GM23338 (cell line): Measurements from ENCODE around the gene EREG. TPM values are rescaled to one million over a fixed set of nuclear protein-coding genes. Genes with fewer than 3 reads are reported as not detected.

Experiments used
- ATAC-seq: fragments of 200-7000 bp; cut with Tn5 transposase; 3 replicates; pipeline ENCODE4 v1.9.1; 2020
- DNase-seq: peaks from one replicate; pipeline ENCODE4 v3.0.0-alpha.2; 2015; ENCODE audit warnings: low spot score
- H2AFZ ChIP-seq: fragments of 200-600 bp; sonication (generic); 2 replicates; pipeline ENCODE4 v1.8.0; 2016; ENCODE audit warnings: antibody characterized with exemption, mild to moderate bottlenecking, moderate library complexity
- H3F3A ChIP-seq: fragments of 200-600 bp; sonication (generic); replicated peaks from 2 replicates; pipeline ENCODE4 v1.8.0; 2017; ENCODE audit warnings: antibody characterized with exemption, mixed run types, low read depth
- H3K27ac ChIP-seq: fragments of 200-600 bp; sonication (generic); 2 replicates; pipeline ENCODE4 v1.6.1; 2016; ENCODE audit warnings: low read depth
- H3K27me3 ChIP-seq: fragments of 200-600 bp; sonication (generic); 2 replicates; pipeline ENCODE4 v1.8.0; 2016; ENCODE audit warnings: mild to moderate bottlenecking, mixed run types, moderate library complexity; ENCODE audit not compliant: insufficient read depth
- H3K36me3 ChIP-seq: fragments of 200-600 bp; sonication (generic); 2 replicates; pipeline ENCODE4 v1.8.0; 2016; ENCODE audit warnings: mild to moderate bottlenecking; ENCODE audit not compliant: insufficient read depth
- H3K4me1 ChIP-seq: fragments of 200-600 bp; sonication (generic); 2 replicates; pipeline ENCODE4 v1.8.0; 2016; ENCODE audit warnings: mild to moderate bottlenecking, moderate library complexity; ENCODE audit not compliant: insufficient read depth
- H3K4me2 ChIP-seq: fragments of 200-600 bp; sonication (generic); 2 replicates; pipeline ENCODE4 v1.7.1; 2017; ENCODE audit warnings: mixed run types
- H3K4me3 ChIP-seq: fragments of 200-600 bp; sonication (generic); 2 replicates; pipeline ENCODE4 v1.6.1; 2016; ENCODE audit warnings: mixed run types
- H3K79me2 ChIP-seq: fragments of 200-600 bp; sonication (generic); replicated peaks from 2 replicates; pipeline ENCODE4 v1.8.0; 2017; ENCODE audit warnings: mild to moderate bottlenecking; ENCODE audit not compliant: insufficient read depth
- H3K9me2 ChIP-seq: fragments of 200-600 bp; sonication (generic); 2 replicates; pipeline ENCODE4 v1.8.0; 2017; ENCODE audit not compliant: insufficient read depth
- H4K20me1 ChIP-seq: fragments of 200-600 bp; sonication (generic); replicated peaks from 2 replicates; pipeline ENCODE4 v1.8.0; 2017; ENCODE audit warnings: mild to moderate bottlenecking; ENCODE audit not compliant: insufficient read depth
- H3K27ac Mint-ChIP-seq: 2 replicates; pipeline ENCODE4 v1.8.0; 2020; ENCODE audit warnings: inconsistent platforms, mild to moderate bottlenecking, moderate library complexity, mixed read lengths
- H3K27me3 Mint-ChIP-seq: 3 replicates; pipeline ENCODE4 v1.8.0; 2022; ENCODE audit warnings: low read depth, mild to moderate bottlenecking, moderate library complexity, mixed read lengths, inconsistent platforms; ENCODE audit not compliant: insufficient read depth, poor library complexity
- H3K36me3 Mint-ChIP-seq: 3 replicates; pipeline ENCODE4 v1.8.0; 2021; ENCODE audit warnings: low read depth, mild to moderate bottlenecking, inconsistent platforms, moderate library complexity, mixed read lengths
- H3K4me1 Mint-ChIP-seq: 3 replicates; pipeline ENCODE4 v1.8.0; 2020; ENCODE audit warnings: mild to moderate bottlenecking, inconsistent platforms, mixed read lengths
- H3K4me3 Mint-ChIP-seq: 3 replicates; pipeline ENCODE4 v1.8.0; 2021; ENCODE audit warnings: moderate library complexity, mild to moderate bottlenecking, inconsistent platforms, mixed read lengths
- H3K9me3 Mint-ChIP-seq: 3 replicates; pipeline ENCODE4 v1.8.0; 2020; ENCODE audit warnings: moderate library complexity, mild to moderate bottlenecking, inconsistent platforms, mixed read lengths
- CREB1 ChIP-seq: fragments of 250-450 bp; sonication (Bioruptor Pico); IDR thresholded peaks from 2 replicates; pipeline ENCODE4 v1.5.0; 2020; ENCODE audit warnings: low read depth, mild to moderate bottlenecking, moderate library complexity
- EZH2 ChIP-seq: fragments of 200-600 bp; sonication (generic); IDR thresholded peaks from one replicate; pipeline ENCODE4 v1.8.0; 2017; ENCODE audit warnings: antibody characterized with exemption, mild to moderate bottlenecking, low read depth; ENCODE audit not compliant: unreplicated experiment
- EZH2phosphoT487 ChIP-seq: fragments of 200-600 bp; sonication (generic); IDR thresholded peaks from one replicate; pipeline ENCODE4 v1.8.1; 2018; ENCODE audit warnings: antibody characterized with exemption; ENCODE audit not compliant: unreplicated experiment
- JUNB ChIP-seq: IDR thresholded peaks from one replicate; pipeline ENCODE4 v1.6.1; 2016; ENCODE audit warnings: antibody characterized with exemption; ENCODE audit not compliant: unreplicated experiment
- NANOG ChIP-seq: IDR thresholded peaks from 2 replicates; pipeline ENCODE4 v1.6.1; 2016; ENCODE audit warnings: antibody characterized with exemption, borderline replicate concordance
- POLR2AphosphoS5 ChIP-seq: IDR thresholded peaks from 2 replicates; pipeline ENCODE4 v1.6.1; 2016; ENCODE audit warnings: antibody characterized with exemption, low read depth
- STAT1 ChIP-seq: IDR thresholded peaks from one replicate; pipeline ENCODE4 v1.6.1; 2016; ENCODE audit warnings: antibody characterized with exemption; ENCODE audit not compliant: unreplicated experiment
- ZNF114 ChIP-seq: fragments of 250-450 bp; sonication (Bioruptor Pico); IDR thresholded peaks from 2 replicates; pipeline ENCODE4 v1.5.0; 2020; ENCODE audit warnings: mild to moderate bottlenecking, moderate library complexity
- ZNF331 ChIP-seq: fragments of 250-450 bp; sonication (Bioruptor Pico); IDR thresholded peaks from 2 replicates; pipeline ENCODE4 v1.5.0; 2020; ENCODE audit warnings: low read depth, mild to moderate bottlenecking, moderate library complexity
- polyA plus RNA-seq: library from polyadenylated mRNA; unstranded; fragments of >200 nt; fragmentation: Nextera tagmentation; extraction: Ambion mirVana; gene quantifications from 2 replicates; pipeline ENCODE4 v1.2.1, GENCODE V29; 2016
- total RNA-seq: library from RNA; depleted of rRNA; stranded (reverse); fragments of >200 nt; shearing (Covaris generic); gene quantifications from 2 replicates; pipeline ENCODE4 v1.2.3, GENCODE V29; 2014
- TF ChIP-seq, protein P1 (sequence below): IDR thresholded peaks from 2 replicates; pipeline ENCODE4 v1.6.1; 2016; ENCODE audit warnings: antibody characterized with exemption
- TF ChIP-seq, protein P2 (sequence below): IDR thresholded peaks from one replicate; pipeline ENCODE4 v1.6.1; 2018; ENCODE audit warnings: antibody characterized with exemption; ENCODE audit not compliant: unreplicated experiment
- TF ChIP-seq, protein P3 (sequence below), 2 experiments: fragments of 200-600 bp in 1 of 2; sonication (generic) in 1 of 2; conservative IDR thresholded peaks; 2 replicates each; pipeline versions ENCODE4 v1.5.1 to v1.6.1; 2016 to 2017; ENCODE audit warnings: antibody characterized with exemption in 2 of 2, low read depth in 2 of 2, mild to moderate bottlenecking in 2 of 2, moderate library complexity in 1 of 2
- TF ChIP-seq, protein P4 (sequence below): fragments of 250-450 bp; sonication (Bioruptor Pico); IDR thresholded peaks from 2 replicates; pipeline ENCODE4 v1.5.0; 2020; ENCODE audit warnings: mild to moderate bottlenecking, moderate library complexity

Gene EREG
- total and polyA plus RNA-seq, 2 experiments from 2014 or later = not detected

DNA sequence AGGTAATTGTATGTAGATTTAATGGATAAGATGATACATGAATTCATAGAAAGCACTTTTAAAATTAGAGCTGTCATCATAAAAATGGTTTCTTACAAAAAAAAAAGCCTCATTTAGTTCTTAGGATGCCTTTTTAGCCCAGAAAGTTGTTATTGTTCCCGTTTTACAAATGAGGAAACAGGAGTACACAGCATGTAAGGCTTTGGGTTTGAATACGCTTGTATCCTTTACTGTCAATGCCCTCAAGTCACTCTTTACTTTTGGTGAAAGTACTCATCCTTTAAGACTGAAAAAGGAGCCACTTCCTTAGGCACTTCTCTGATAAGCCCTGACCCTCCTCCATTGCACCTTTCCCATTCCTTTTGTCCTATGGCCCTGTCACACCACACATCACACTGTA, 4.9 kb downstream of the EREG start:
- H3K4me1 Mint-ChIP-seq = peaks cover 3% of the 10 kb centered on the region; the same call in 1 of the 3 replicates
- Histone ChIP-seq H3K4me1 (no peaks in the 10 kb centered on the region; the same call in 1 of the 2 replicates), H3K27me3 (peaks cover 16% of the 10 kb centered on the region), H2AFZ (no peak overlapping the region), H3K27ac (no peak overlapping the region), H4K20me1 (no peaks in the 10 kb centered on the region), H3K4me3 (no peak overlapping the region), H3F3A (no peaks in the 10 kb centered on the region), H3K79me2 (no peaks in the 10 kb centered on the region), H3K4me2 (no peak overlapping the region), H3K36me3 (no peaks in the 10 kb centered on the region), H3K9me2 (no peaks in the 10 kb centered on the region)
- H3K27me3 Mint-ChIP-seq = peaks cover 4% of the 10 kb centered on the region
- DNase-seq = no peak
- no peaks in the 10 kb centered on the region for H3K9me3 Mint-ChIP-seq
- H3K4me3 Mint-ChIP-seq = no peak overlapping the region
- no peak overlapping the region for H3K27ac Mint-ChIP-seq
- no peaks in the 10 kb centered on the region for H3K36me3 Mint-ChIP-seq
- TF ChIP-seq, protein P1, sequence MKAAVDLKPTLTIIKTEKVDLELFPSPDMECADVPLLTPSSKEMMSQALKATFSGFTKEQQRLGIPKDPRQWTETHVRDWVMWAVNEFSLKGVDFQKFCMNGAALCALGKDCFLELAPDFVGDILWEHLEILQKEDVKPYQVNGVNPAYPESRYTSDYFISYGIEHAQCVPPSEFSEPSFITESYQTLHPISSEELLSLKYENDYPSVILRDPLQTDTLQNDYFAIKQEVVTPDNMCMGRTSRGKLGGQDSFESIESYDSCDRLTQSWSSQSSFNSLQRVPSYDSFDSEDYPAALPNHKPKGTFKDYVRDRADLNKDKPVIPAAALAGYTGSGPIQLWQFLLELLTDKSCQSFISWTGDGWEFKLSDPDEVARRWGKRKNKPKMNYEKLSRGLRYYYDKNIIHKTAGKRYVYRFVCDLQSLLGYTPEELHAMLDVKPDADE = no peak
- TF ChIP-seq, protein P2, sequence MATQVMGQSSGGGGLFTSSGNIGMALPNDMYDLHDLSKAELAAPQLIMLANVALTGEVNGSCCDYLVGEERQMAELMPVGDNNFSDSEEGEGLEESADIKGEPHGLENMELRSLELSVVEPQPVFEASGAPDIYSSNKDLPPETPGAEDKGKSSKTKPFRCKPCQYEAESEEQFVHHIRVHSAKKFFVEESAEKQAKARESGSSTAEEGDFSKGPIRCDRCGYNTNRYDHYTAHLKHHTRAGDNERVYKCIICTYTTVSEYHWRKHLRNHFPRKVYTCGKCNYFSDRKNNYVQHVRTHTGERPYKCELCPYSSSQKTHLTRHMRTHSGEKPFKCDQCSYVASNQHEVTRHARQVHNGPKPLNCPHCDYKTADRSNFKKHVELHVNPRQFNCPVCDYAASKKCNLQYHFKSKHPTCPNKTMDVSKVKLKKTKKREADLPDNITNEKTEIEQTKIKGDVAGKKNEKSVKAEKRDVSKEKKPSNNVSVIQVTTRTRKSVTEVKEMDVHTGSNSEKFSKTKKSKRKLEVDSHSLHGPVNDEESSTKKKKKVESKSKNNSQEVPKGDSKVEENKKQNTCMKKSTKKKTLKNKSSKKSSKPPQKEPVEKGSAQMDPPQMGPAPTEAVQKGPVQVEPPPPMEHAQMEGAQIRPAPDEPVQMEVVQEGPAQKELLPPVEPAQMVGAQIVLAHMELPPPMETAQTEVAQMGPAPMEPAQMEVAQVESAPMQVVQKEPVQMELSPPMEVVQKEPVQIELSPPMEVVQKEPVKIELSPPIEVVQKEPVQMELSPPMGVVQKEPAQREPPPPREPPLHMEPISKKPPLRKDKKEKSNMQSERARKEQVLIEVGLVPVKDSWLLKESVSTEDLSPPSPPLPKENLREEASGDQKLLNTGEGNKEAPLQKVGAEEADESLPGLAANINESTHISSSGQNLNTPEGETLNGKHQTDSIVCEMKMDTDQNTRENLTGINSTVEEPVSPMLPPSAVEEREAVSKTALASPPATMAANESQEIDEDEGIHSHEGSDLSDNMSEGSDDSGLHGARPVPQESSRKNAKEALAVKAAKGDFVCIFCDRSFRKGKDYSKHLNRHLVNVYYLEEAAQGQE = no peak
- TF ChIP-seq JUNB (no peak), NANOG (no peak), STAT1 (no peak), ZNF331 (CRISPR knock-in tag) (no peak), POLR2AphosphoS5 (no peak), EZH2phosphoT487 (no peak), ZNF114 (CRISPR knock-in tag) (no peak), EZH2 (no peak), CREB1 (CRISPR knock-in tag) (no peak)
- TF ChIP-seq, protein P3, sequence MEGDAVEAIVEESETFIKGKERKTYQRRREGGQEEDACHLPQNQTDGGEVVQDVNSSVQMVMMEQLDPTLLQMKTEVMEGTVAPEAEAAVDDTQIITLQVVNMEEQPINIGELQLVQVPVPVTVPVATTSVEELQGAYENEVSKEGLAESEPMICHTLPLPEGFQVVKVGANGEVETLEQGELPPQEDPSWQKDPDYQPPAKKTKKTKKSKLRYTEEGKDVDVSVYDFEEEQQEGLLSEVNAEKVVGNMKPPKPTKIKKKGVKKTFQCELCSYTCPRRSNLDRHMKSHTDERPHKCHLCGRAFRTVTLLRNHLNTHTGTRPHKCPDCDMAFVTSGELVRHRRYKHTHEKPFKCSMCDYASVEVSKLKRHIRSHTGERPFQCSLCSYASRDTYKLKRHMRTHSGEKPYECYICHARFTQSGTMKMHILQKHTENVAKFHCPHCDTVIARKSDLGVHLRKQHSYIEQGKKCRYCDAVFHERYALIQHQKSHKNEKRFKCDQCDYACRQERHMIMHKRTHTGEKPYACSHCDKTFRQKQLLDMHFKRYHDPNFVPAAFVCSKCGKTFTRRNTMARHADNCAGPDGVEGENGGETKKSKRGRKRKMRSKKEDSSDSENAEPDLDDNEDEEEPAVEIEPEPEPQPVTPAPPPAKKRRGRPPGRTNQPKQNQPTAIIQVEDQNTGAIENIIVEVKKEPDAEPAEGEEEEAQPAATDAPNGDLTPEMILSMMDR (conservative IDR thresholded peaks at IDR 0.05; ENCODE audit: low read depth in 2 of 2) = no peak
- TF ChIP-seq, protein P4, sequence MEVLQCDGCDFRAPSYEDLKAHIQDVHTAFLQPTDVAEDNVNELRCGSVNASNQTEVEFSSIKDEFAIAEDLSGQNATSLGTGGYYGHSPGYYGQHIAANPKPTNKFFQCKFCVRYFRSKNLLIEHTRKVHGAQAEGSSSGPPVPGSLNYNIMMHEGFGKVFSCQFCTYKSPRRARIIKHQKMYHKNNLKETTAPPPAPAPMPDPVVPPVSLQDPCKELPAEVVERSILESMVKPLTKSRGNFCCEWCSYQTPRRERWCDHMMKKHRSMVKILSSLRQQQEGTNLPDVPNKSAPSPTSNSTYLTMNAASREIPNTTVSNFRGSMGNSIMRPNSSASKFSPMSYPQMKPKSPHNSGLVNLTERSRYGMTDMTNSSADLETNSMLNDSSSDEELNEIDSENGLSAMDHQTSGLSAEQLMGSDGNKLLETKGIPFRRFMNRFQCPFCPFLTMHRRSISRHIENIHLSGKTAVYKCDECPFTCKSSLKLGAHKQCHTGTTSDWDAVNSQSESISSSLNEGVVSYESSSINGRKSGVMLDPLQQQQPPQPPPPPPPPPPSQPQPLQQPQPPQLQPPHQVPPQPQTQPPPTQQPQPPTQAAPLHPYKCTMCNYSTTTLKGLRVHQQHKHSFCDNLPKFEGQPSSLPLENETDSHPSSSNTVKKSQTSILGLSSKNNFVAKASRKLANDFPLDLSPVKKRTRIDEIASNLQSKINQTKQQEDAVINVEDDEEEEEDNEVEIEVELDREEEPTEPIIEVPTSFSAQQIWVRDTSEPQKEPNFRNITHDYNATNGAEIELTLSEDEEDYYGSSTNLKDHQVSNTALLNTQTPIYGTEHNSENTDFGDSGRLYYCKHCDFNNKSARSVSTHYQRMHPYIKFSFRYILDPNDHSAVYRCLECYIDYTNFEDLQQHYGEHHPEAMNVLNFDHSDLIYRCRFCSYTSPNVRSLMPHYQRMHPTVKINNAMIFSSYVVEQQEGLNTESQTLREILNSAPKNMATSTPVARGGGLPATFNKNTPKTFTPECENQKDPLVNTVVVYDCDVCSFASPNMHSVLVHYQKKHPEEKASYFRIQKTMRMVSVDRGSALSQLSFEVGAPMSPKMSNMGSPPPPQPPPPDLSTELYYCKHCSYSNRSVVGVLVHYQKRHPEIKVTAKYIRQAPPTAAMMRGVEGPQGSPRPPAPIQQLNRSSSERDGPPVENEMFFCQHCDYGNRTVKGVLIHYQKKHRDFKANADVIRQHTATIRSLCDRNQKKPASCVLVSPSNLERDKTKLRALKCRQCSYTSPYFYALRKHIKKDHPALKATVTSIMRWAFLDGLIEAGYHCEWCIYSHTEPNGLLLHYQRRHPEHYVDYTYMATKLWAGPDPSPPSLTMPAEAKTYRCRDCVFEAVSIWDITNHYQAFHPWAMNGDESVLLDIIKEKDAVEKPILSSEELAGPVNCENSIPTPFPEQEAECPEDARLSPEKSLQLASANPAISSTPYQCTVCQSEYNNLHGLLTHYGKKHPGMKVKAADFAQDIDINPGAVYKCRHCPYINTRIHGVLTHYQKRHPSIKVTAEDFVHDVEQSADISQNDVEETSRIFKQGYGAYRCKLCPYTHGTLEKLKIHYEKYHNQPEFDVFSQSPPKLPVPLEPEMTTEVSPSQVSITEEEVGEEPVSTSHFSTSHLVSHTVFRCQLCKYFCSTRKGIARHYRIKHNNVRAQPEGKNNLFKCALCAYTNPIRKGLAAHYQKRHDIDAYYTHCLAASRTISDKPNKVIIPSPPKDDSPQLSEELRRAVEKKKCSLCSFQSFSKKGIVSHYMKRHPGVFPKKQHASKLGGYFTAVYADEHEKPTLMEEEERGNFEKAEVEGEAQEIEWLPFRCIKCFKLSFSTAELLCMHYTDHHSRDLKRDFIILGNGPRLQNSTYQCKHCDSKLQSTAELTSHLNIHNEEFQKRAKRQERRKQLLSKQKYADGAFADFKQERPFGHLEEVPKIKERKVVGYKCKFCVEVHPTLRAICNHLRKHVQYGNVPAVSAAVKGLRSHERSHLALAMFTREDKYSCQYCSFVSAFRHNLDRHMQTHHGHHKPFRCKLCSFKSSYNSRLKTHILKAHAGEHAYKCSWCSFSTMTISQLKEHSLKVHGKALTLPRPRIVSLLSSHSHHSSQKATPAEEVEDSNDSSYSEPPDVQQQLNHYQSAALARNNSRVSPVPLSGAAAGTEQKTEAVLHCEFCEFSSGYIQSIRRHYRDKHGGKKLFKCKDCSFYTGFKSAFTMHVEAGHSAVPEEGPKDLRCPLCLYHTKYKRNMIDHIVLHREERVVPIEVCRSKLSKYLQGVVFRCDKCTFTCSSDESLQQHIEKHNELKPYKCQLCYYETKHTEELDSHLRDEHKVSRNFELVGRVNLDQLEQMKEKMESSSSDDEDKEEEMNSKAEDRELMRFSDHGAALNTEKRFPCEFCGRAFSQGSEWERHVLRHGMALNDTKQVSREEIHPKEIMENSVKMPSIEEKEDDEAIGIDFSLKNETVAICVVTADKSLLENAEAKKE (CRISPR knock-in tag) = no peak
- ATAC-seq = no peak
